ENCODE results near the gene CACNA1I. TPM values are rescaled to one million over a fixed set of nuclear protein-coding genes. Genes with fewer than 3 reads are reported as not detected.
A peak's percentile ranks its signal among the peaks of the same experiment; 100 is the strongest.

The CACNA1I gene
- total RNA-seq, 1 experiment from 2014 or later: 0.90 TPM

DNA sequence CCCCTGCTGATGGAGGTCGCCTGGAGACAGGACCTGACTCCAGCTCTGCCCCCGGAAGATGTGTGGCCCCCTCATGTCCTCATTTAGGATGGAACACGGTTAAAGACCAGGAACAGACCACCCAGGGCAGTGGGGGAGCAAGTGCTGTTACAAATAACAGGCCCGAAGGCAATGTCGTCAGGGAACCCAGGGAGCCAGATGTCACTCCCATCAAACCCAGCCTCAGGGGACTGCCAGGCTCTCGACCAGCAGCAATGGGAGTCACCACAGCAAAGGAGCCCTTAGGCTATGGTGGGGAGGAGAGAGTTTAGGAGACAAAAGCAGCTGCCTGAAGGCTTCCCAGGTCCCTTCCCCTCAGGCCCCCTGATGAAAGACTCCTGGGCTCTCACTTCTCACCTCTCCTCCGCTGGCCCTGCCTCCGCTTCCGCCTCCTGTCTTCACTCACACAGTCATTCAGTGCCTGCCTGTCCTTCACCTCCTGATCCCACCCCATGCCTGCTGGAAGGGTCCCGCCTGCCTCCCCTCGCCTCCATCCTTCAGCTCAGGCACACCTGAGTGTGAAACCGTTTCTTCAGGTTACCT lies 42.4 kb upstream of the CACNA1I start:
- Histone ChIP-seq H3K36me3 (ENCODE audit: insufficient read depth, low read length, poor library complexity, severe bottlenecking) (peaks cover 41% of the 10 kb centered on the region), H3K27ac (ENCODE audit: low read depth, low read length, poor library complexity, severe bottlenecking) (peak overlapping the region; percentile 27), H3K4me3 (ENCODE audit: low read depth, low read length, poor library complexity, severe bottlenecking) (no peak overlapping the region), H3K9me3 (ENCODE audit: low read depth, low read length, poor library complexity, severe bottlenecking) (no peaks in the 10 kb centered on the region), H3K27me3 (replicated peaks; ENCODE audit: insufficient read depth, low read depth, low read length, poor library complexity) (no peaks in the 10 kb centered on the region), H3K4me1 (ENCODE audit: insufficient read depth, low read length, poor library complexity, severe bottlenecking) (peaks cover 44% of the 10 kb centered on the region)
- intact Hi-C loops (cut with micrococcal nuclease; ENCODE audit: unreplicated experiment): loop anchor here (5.0 to 10.0 kb wide), 2 partner anchors 133 to 211 kb away; partner anchors contain the start of genes RPL3 and TAB1
- TF ChIP-seq CTCF (conservative IDR thresholded peaks at IDR 0.05; ENCODE audit: low read depth, low read length): no peak
- no peak for TF ChIP-seq EZH2 (IDR thresholded peaks at IDR 0.05; ENCODE audit: borderline replicate concordance, low read depth, low read length, poor library complexity, severe bottlenecking)
- CTCF ChIA-PET: interaction anchor here (0.6 to 2.1 kb wide), 7 partner anchors 31 to 759 kb away, joined by 3 to 26 read pairs (median 7); partner anchors contain the start of gene TAB1
- POLR2A ChIA-PET (ENCODE audit: low non-redundant PET): no interaction called here
- no TSS peak for BruUV-seq (replicated peaks)
- DNase-seq (ENCODE audit: low spot score): peak; percentile 50

DNA sequence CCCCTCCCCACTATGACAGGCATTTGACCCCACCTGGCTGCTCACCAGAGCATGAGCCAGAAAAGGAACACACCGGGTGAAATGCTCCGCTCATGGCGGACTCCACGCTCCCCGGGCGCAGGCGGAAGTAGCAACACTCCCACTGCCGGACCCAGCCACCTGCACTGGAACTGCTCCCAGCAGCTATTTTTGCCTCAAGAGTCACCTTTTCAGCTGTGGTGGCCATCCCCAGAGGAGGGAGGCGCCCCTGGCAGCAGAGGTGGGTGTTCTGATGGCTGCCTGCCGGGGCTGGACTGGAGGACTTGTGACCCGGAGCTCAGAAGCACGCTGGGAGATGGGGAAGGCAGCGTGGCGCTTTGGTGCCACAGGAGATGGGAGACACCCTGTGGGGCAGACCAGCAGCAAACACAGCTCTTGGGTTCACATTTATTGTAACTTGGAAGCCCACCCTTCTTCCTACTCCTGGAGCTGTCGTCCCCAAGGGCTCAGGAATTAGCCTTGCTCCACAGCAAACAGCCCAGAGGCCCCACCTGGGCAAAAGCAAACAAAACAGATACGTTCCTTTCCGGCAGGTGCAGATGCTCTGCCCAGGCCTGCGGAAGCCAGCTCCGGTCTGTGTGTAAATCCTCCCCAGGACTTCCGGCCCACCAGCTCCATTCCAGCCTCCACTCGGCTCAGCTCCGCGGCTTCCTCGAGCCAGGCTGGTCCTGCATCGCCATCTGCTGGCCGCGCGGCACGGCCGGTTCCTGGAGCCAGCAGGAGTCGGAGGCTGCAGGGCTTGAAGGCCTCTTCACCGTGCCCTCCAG lies 41.7 kb upstream of the CACNA1I start:
- POLR2A ChIA-PET (ENCODE audit: low non-redundant PET): interaction anchor here (0.6 to 0.7 kb wide), 2 partner anchors 210 to 358 kb away, joined by 3 to 5 read pairs; partner anchors contain the start of gene RPL3
- CTCF ChIA-PET: interaction anchor here (0.6 to 2.1 kb wide), 18 partner anchors 9 to 760 kb away, joined by 3 to 26 read pairs (median 5); partner anchors contain the start of genes ATF4, MIEF1, SYNGR1 and TAB1
- DNase-seq (ENCODE audit: low spot score): peak; percentile 95
- Histone ChIP-seq H3K9me3 (ENCODE audit: low read depth, low read length, poor library complexity, severe bottlenecking) (no peaks in the 10 kb centered on the region), H3K27me3 (replicated peaks; ENCODE audit: insufficient read depth, low read depth, low read length, poor library complexity) (no peaks in the 10 kb centered on the region), H3K27ac (ENCODE audit: low read depth, low read length, poor library complexity, severe bottlenecking) (peak overlapping the region; percentile 24), H3K36me3 (ENCODE audit: insufficient read depth, low read length, poor library complexity, severe bottlenecking) (peaks cover 35% of the 10 kb centered on the region), H3K4me1 (ENCODE audit: insufficient read depth, low read length, poor library complexity, severe bottlenecking) (peaks cover 41% of the 10 kb centered on the region), H3K4me3 (ENCODE audit: low read depth, low read length, poor library complexity, severe bottlenecking) (no peak overlapping the region)
- TF ChIP-seq EZH2 (IDR thresholded peaks at IDR 0.05; ENCODE audit: borderline replicate concordance, low read depth, low read length, poor library complexity, severe bottlenecking): no peak
- peak; percentile 99 for TF ChIP-seq CTCF (conservative IDR thresholded peaks at IDR 0.05; ENCODE audit: low read depth, low read length)
- no TSS peak for BruUV-seq (replicated peaks)
- intact Hi-C loops (cut with micrococcal nuclease; ENCODE audit: unreplicated experiment): loop anchor here (5.0 to 10.0 kb wide), 2 partner anchors 134 to 212 kb away; partner anchors contain the start of genes RPL3 and TAB1

DNA sequence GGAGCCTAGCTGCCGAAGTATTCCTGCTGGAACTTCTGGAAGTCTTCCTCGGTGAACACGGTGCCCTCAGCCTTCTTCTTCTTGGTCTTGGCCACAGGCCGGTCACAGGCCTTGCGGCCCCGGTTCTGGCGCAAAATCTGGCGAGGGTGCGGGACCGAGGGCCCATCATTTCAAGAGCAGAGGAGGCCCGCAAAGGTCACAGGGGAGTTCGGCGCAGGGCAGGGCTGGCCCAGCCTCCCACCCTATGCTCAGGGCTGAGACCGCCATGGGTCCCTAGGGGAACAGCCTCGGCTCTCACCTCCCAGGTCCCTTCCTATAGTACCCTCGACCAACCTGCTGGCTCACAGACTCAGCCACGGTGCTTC lies 41.1 kb upstream of the CACNA1I start:
- peaks cover 29% of the 10 kb centered on the region for H3K36me3 ChIP-seq (ENCODE audit: insufficient read depth, low read length, poor library complexity, severe bottlenecking)
- DNase-seq (ENCODE audit: low spot score): no peak
- CTCF ChIA-PET: interaction anchor here (0.6 to 2.1 kb wide), 13 partner anchors 27 to 760 kb away, joined by 3 to 26 read pairs (median 5); partner anchors contain the start of genes MIEF1, SYNGR1 and TAB1
- intact Hi-C loops (cut with micrococcal nuclease; ENCODE audit: unreplicated experiment): loop anchor here (5.0 to 10.0 kb wide), 2 partner anchors 135 to 212 kb away; partner anchors contain the start of genes RPL3 and TAB1
- no peak overlapping the region for H3K27ac ChIP-seq (ENCODE audit: low read depth, low read length, poor library complexity, severe bottlenecking)
- TF ChIP-seq CTCF (conservative IDR thresholded peaks at IDR 0.05; ENCODE audit: low read depth, low read length) (no peak; the same call in 1 of the 2 replicates), EZH2 (IDR thresholded peaks at IDR 0.05; ENCODE audit: borderline replicate concordance, low read depth, low read length, poor library complexity, severe bottlenecking) (no peak)
- no peak overlapping the region for H3K4me3 ChIP-seq (ENCODE audit: low read depth, low read length, poor library complexity, severe bottlenecking)
- no peaks in the 10 kb centered on the region for H3K27me3 ChIP-seq (replicated peaks; ENCODE audit: insufficient read depth, low read depth, low read length, poor library complexity)
- no peaks in the 10 kb centered on the region for H3K9me3 ChIP-seq (ENCODE audit: low read depth, low read length, poor library complexity, severe bottlenecking)
- peaks cover 44% of the 10 kb centered on the region for H3K4me1 ChIP-seq (ENCODE audit: insufficient read depth, low read length, poor library complexity, severe bottlenecking)
- POLR2A ChIA-PET (ENCODE audit: low non-redundant PET): interaction anchor here (0.6 to 0.7 kb wide), 2 partner anchors 210 to 358 kb away, joined by 3 to 5 read pairs; partner anchors contain the start of gene RPL3
- no TSS peak for BruUV-seq (replicated peaks)
